GM06990 (cell line): ENCODE measurements around the gene USHBP1.

Experiments used
- DNase-seq: peaks from one replicate; pipeline ENCODE4 v3.0.0-alpha.2; 2011; ENCODE audit not compliant: insufficient read length; ENCODE audit errors: extremely low read depth
- H3K27me3 ChIP-seq: replicated peaks from 2 replicates; pipeline ENCODE4 v1.6.0; 2011; ENCODE audit warnings: low read length; ENCODE audit not compliant: control insufficient read depth, insufficient read depth
- H3K36me3 ChIP-seq: 2 replicates; pipeline ENCODE4 v1.5.1; 2011; ENCODE audit warnings: low read length; ENCODE audit not compliant: control insufficient read depth, insufficient read depth
- H3K4me3 ChIP-seq: replicated peaks from 2 replicates; pipeline ENCODE4 v1.5.1; 2011; ENCODE audit warnings: low read depth, mild to moderate bottlenecking, control low read depth, low read length
- CTCF ChIP-seq: IDR thresholded peaks from 2 replicates; pipeline ENCODE4 v1.5.1; 2011; ENCODE audit warnings: low read length, control low read depth, mild to moderate bottlenecking, inconsistent platforms; ENCODE audit not compliant: insufficient read depth, poor library complexity, severe bottlenecking

Gene USHBP1

GRCh38 chr19:17268754-17269153, 4.2 kb upstream of the USHBP1 start:
- no peak for TF ChIP-seq CTCF
- H3K36me3 ChIP-seq, result peaks cover 6% of the 10 kb centered on the region
- H3K4me3 ChIP-seq, result no peak overlapping the region
- DNase-seq, result no peak
- no peaks in the 10 kb centered on the region for H3K27me3 ChIP-seq

GRCh38 chr19:17266975-17267788, 2.6 kb upstream of the USHBP1 start, which contains the start of gene BABAM1:
Gene BABAM1, plus strand, starts transcription at chr19:17267443. Its CDS starts 1,364 bp downstream, at chr19:17268807.
- peak; percentile 94 for DNase-seq
- Histone ChIP-seq H3K36me3 (peaks cover 2% of the 10 kb centered on the region; the same call in 1 of the 2 replicates), H3K4me3 (peak within 1 kb of the TSS; percentile 81), H3K27me3 (no peaks in the 10 kb centered on the region)
- no peak for TF ChIP-seq CTCF

GRCh38 chr19:17266589-17266974, 2.0 kb upstream of the USHBP1 start:
- TF ChIP-seq CTCF, result no peak
- DNase-seq, result no peak
- no peak overlapping the region for H3K4me3 ChIP-seq
- H3K36me3 ChIP-seq, result peaks cover under 1% of the 10 kb centered on the region; the same call in 1 of the 2 replicates
- no peaks in the 10 kb centered on the region for H3K27me3 ChIP-seq

GRCh38 chr19:17266026-17266425, 1.5 kb upstream of the USHBP1 start:
- no peak for DNase-seq
- no peak overlapping the region for H3K4me3 ChIP-seq
- H3K27me3 ChIP-seq, result no peaks in the 10 kb centered on the region
- no peaks in the 10 kb centered on the region; the same call in 1 of the 2 replicates for H3K36me3 ChIP-seq
- TF ChIP-seq CTCF, result no peak

- Histone ChIP-seq H3K4me3 (no peak overlapping the region), H3K27me3 (no peaks in the 10 kb centered on the region), H3K36me3 (no peaks in the 10 kb centered on the region; the same call in 1 of the 2 replicates)
- no peak for TF ChIP-seq CTCF
- no peak for DNase-seq
These were observed 569 bp downstream of the USHBP1 start for GRCh38 chr19:17263712-17264640.
